ENCODE data around the gene ISOC2. TPM values are rescaled to one million over a fixed set of nuclear protein-coding genes. Genes with fewer than 3 reads are reported as not detected.

ISOC2 gene
- total and polyA plus RNA-seq, 9 of the 15 experiments (the other 6 are each of a cell fraction or from before 2014, with no cell fraction given): 1.2 to 229 (median 58.3) TPM

GRCh38 chr19:55406091-55406825, 55.2 kb downstream of the ISOC2 start (continued):
- TF ChIP-seq ELK1 (CRISPR knock-in tag; IDR thresholded peaks at IDR 0.05): no peak
- no peak for TF ChIP-seq SNRNP70 (optimal IDR thresholded peaks at IDR 0.05; ENCODE audit: low read depth, low read length)
- TF ChIP-seq ZNF431 (CRISPR knock-in tag; IDR thresholded peaks at IDR 0.05): no peak
- no peak for TF ChIP-seq KDM4B (IDR thresholded peaks at IDR 0.05; ENCODE audit: borderline replicate concordance in 2 of 2, low read depth in 1 of 2)

- Histone ChIP-seq H3K9me3 (replicated peaks; ENCODE audit: control insufficient read depth, insufficient read depth, low read depth, low read length) (peaks cover 17% of the 10 kb centered on the region), H3K4me1 (replicated peaks in 1 of 2; ENCODE audit: control insufficient read depth in 2 of 2, insufficient read depth in 2 of 2, low read length in 2 of 2) (peaks cover 19 to 50% of the 10 kb centered on the region in 2 experiments), H3K36me3 (ENCODE audit: control insufficient read depth, insufficient read depth, low read length) (peaks cover 58% of the 10 kb centered on the region), H3K4me3 (peak overlapping the region; percentile 98), H3K9me1 (ENCODE audit: control insufficient read depth, insufficient read depth, low read length) (peaks cover 6% of the 10 kb centered on the region), H2AFZ (ENCODE audit: low read depth, low read length) (no peak overlapping the region), H3K79me2 (ENCODE audit: control insufficient read depth, insufficient read depth, low read length) (peaks cover 49% of the 10 kb centered on the region), H3K9ac (ENCODE audit: insufficient read depth in 1 of 2, low read depth in 2 of 2, low read length in 2 of 2) (peak overlapping the region; percentile 95 to 99), H3K4me2 (ENCODE audit: insufficient read depth, low read length) (peak overlapping the region; percentile 96), H3K27me3 (ENCODE audit: control insufficient read depth in 2 of 2, insufficient read depth in 2 of 2, low read length in 2 of 2) (no peaks in the 10 kb centered on the region), H3K27ac (ENCODE audit: extremely low read depth, low read depth, low read length) (no peak overlapping the region; the same call in 2 of the 3 replicates), H4K20me1 (replicated peaks; ENCODE audit: control insufficient read depth, insufficient read depth, low read length) (peaks cover 38% of the 10 kb centered on the region)
- BruUV-seq (replicated peaks): no TSS peak
- FAIRE-seq: no peak
- intact Hi-C loops (cut with micrococcal nuclease): no loop called here
- 68% methylated on average over 5 of the region's 5 CpGs for WGBS (ENCODE audit: insufficient coverage, low coverage, missing lambda C conversion rate)
- ATAC-seq: no peak
- in situ Hi-C loops (cut with MboI): no loop called here
- CTCF ChIA-PET (ENCODE audit: low intra/inter-chr PET ratio): no interaction called here
- POLR2A ChIA-PET: interaction anchor here (0.6 to 6.6 kb wide), 27 partner anchors 8 to 288 kb away, joined by 3 to 195 read pairs (median 3); partner anchors contain the start of genes NAT14, PPP1R12C, PPP6R1 and PTPRH
- DNase-seq (ENCODE audit: extremely low read depth in 1 of 4, low spot score in 3 of 4): no peak
- TF ChIP-seq PTBP1 (IDR thresholded peaks at IDR 0.05; ENCODE audit: low read depth, low read length) (no peak), SMAD3 (CRISPR knock-in tag; conservative IDR thresholded peaks at IDR 0.05) (no peak), BDP1 (IDR thresholded peaks at IDR 0.05; ENCODE audit: insufficient read depth, insufficient read length) (no peak), DEAF1 (CRISPR knock-in tag; IDR thresholded peaks at IDR 0.05) (no peak), SIN3A (IDR thresholded peaks at IDR 0.05; ENCODE audit: borderline replicate concordance in 2 of 2, control insufficient read depth in 1 of 2, low read depth in 2 of 2, low read length in 2 of 2) (no peak; a peak in 1 of 4 replicates), MLLT1 (IDR thresholded peaks at IDR 0.05) (no peak), TARDBP (IDR thresholded peaks at IDR 0.05) (no peak), POLR3G (IDR thresholded peaks at IDR 0.05; ENCODE audit: extremely low read depth, insufficient read length, insufficient replicate concordance) (no peak), TFAP4 (CRISPR knock-in tag; IDR thresholded peaks at IDR 0.05; ENCODE audit: borderline replicate concordance) (0 out of 2 replicates have a peak, but pooled peaks have one; percentile 9), ZNF282 (CRISPR knock-in tag; IDR thresholded peaks at IDR 0.05) (0 out of 2 replicates have a peak, but pooled peaks have one; percentile 54), POLR2G (IDR thresholded peaks at IDR 0.05; ENCODE audit: low read depth, low read length) (peak; percentile 42; the same call in 1 of the 2 replicates)
Measured at GRCh38 chr19:55405638-55406037, 55.8 kb downstream of the ISOC2 start.
